K562 (cell line): ENCODE data around the gene FSD1L. TPM values are rescaled to one million over a fixed set of nuclear protein-coding genes. Genes with fewer than 3 reads are reported as not detected.
A peak's percentile ranks its signal among the peaks of the same experiment; 100 is the strongest.

Experiments used
- ATAC-seq: fragments of 200-7000 bp; cut with Tn5 transposase; 3 replicates; pipeline ENCODE4 v1.9.1; 2020; ENCODE audit warnings: moderate library complexity
- BruUV-seq: library from RNA; stranded (reverse); fragments of 400-500 nt; replicated peaks from 2 replicates; lab custom pipeline; 2021; lab: Mats Ljungman, UMichigan
- CTCF ChIA-PET: fragments of 300-600 bp; formaldehyde crosslinking; extraction: SDS; loops from one replicate; lab custom pipeline; 2021; ENCODE audit warnings: low intra/inter-chr PET ratio; lab: Yijun Ruan, JAX
- POLR2A ChIA-PET: fragments of 300-600, 350-650 bp; sonication (Branson Sonifier 250); formaldehyde crosslinking; extraction: SDS; loops from one replicate; lab custom pipeline; 2021; ENCODE audit warnings: antibody characterized with exemption, inconsistent platforms; lab: Yijun Ruan, JAX
- DNase-seq, 4 experiments: peaks; one replicate each; pipeline versions ENCODE4 v3.0.0 to v3.0.0-alpha.2; 2011 to 2018; ENCODE audit warnings: low spot score in 3 of 4, mixed read lengths in 3 of 4; ENCODE audit errors: extremely low read depth in 1 of 4
- FAIRE-seq: peaks from 2 replicates; lab custom pipeline; 2011; peaks lifted over from hg19 to GRCh38; lab: Jason Lieb, UNC
- H2AFZ ChIP-seq: 2 replicates; pipeline ENCODE4 v1.6.0; 2011; ENCODE audit warnings: low read depth, low read length, control low read depth, inconsistent platforms
- H3K27ac ChIP-seq: fragments of 200-600 bp; 3 replicates; pipeline ENCODE4 v1.8.0; 2011; ENCODE audit warnings: low read depth, mild to moderate bottlenecking, control low read depth, inconsistent platforms, low read length, moderate library complexity, mixed read lengths; ENCODE audit errors: extremely low read depth
- H3K27me3 ChIP-seq, 2 experiments: fragments of 300-600 bp in 1 of 2; 2 replicates in 1 of 2; 3 replicates in 1 of 2; pipeline versions ENCODE4 v1.6.0 to v1.8.0; 2011; ENCODE audit warnings: inconsistent platforms in 2 of 2, low read length in 2 of 2, mild to moderate bottlenecking in 1 of 2, mixed read lengths in 1 of 2, moderate library complexity in 1 of 2; ENCODE audit not compliant: control insufficient read depth in 2 of 2, insufficient read depth in 2 of 2
- H3K36me3 ChIP-seq: fragments of 300-600 bp; 3 replicates; pipeline ENCODE4 v1.8.0; 2011; ENCODE audit warnings: mild to moderate bottlenecking, low read length, inconsistent platforms; ENCODE audit not compliant: control insufficient read depth, insufficient read depth
- H3K4me1 ChIP-seq, 2 experiments: fragments of 200-600 bp in 1 of 2; replicated peaks in 1 of 2; 2 replicates in 1 of 2; 3 replicates in 1 of 2; pipeline versions ENCODE4 v1.5.1 to v1.8.0; 2011; ENCODE audit warnings: inconsistent platforms in 2 of 2, low read length in 2 of 2, mild to moderate bottlenecking in 1 of 2, mixed read lengths in 1 of 2, moderate library complexity in 1 of 2; ENCODE audit not compliant: control insufficient read depth in 2 of 2, insufficient read depth in 2 of 2
- H3K4me2 ChIP-seq: 2 replicates; pipeline ENCODE4 v1.6.1; 2011; ENCODE audit warnings: low read length, control low read depth, inconsistent platforms, mixed read lengths; ENCODE audit not compliant: insufficient read depth
- H3K4me3 ChIP-seq: fragments of 200-600 bp; sonication (generic), shearing (Covaris generic); 2 replicates; pipeline ENCODE4 v1.5.1; 2016; ENCODE audit warnings: control low read depth, inconsistent platforms
- H3K79me2 ChIP-seq: fragments of 200-600 bp; 3 replicates; pipeline ENCODE4 v1.8.0; 2011; ENCODE audit warnings: low read length, inconsistent platforms; ENCODE audit not compliant: control insufficient read depth, insufficient read depth
- H3K9ac ChIP-seq, 2 experiments: 2 replicates each; pipeline versions ENCODE4 v1.6.0 to v1.6.1; 2011; ENCODE audit warnings: low read depth in 2 of 2, low read length in 2 of 2, control low read depth in 1 of 2, inconsistent platforms in 1 of 2, mild to moderate bottlenecking in 1 of 2, mixed read lengths in 1 of 2; ENCODE audit not compliant: insufficient read depth in 1 of 2
- H3K9me1 ChIP-seq: one replicate; pipeline ENCODE4 v1.6.0; 2011; ENCODE audit warnings: inconsistent platforms, mild to moderate bottlenecking, low read length, moderate library complexity; ENCODE audit not compliant: control insufficient read depth, insufficient read depth
- H3K9me3 ChIP-seq: replicated peaks from 2 replicates; pipeline ENCODE4 v1.5.1; 2011; ENCODE audit warnings: low read depth, low read length, inconsistent platforms; ENCODE audit not compliant: control insufficient read depth, insufficient read depth
- H4K20me1 ChIP-seq: replicated peaks from 2 replicates; pipeline ENCODE4 v1.6.1; 2011; ENCODE audit warnings: low read length, inconsistent platforms, mixed read lengths; ENCODE audit not compliant: control insufficient read depth, insufficient read depth
- BACH1 ChIP-seq: fragments of 200-800 bp; sonication (Bioruptor generic); IDR thresholded peaks from 2 replicates; pipeline ENCODE4 v1.6.1; 2016; ENCODE audit warnings: missing genetic modification characterization, missing compliant biosample characterization
- BHLHE40 ChIP-seq: IDR thresholded peaks from 2 replicates; pipeline ENCODE4 v1.6.1; 2011; ENCODE audit warnings: low read length, improper control_type of control experiment
- CBX3 ChIP-seq, 2 experiments: IDR thresholded peaks; 1 replicate in 1 of 2; 2 replicates in 1 of 2; pipeline ENCODE4 v1.6.1; 2012; ENCODE audit warnings: inconsistent platforms in 2 of 2, low read length in 2 of 2, borderline replicate concordance in 1 of 2, control low read depth in 1 of 2
- DACH1 ChIP-seq: fragments of 450-650 bp; IDR thresholded peaks from 2 replicates; pipeline ENCODE4 v1.6.1; 2018; ENCODE audit not compliant: partially characterized antibody
- HDAC6 ChIP-seq: IDR thresholded peaks from 2 replicates; pipeline ENCODE4 v1.6.1; 2012; ENCODE audit warnings: low read depth, mild to moderate bottlenecking, control low read depth, inconsistent platforms, low read length, moderate library complexity
- HNRNPUL1 ChIP-seq: fragments of 200-400 bp; formaldehyde crosslinking; IDR thresholded peaks from 2 replicates; pipeline ENCODE4 v1.6.1; 2017; ENCODE audit warnings: low read length
- KLF1 ChIP-seq: fragments of 450-650 bp; IDR thresholded peaks from 2 replicates; pipeline ENCODE4 v1.6.1; 2016; ENCODE audit warnings: missing genetic modification characterization, missing compliant biosample characterization
- LCOR ChIP-seq: sonication (generic); formaldehyde crosslinking; IDR thresholded peaks from 2 replicates; pipeline ENCODE4 v1.8.0; 2022; ENCODE audit warnings: mild to moderate bottlenecking, missing genetic modification reagents
- MCM2 ChIP-seq: fragments of 450-650 bp; IDR thresholded peaks from 2 replicates; pipeline ENCODE4 v1.6.1; 2017; ENCODE audit warnings: low read depth, mild to moderate bottlenecking
- MYC ChIP-seq, 2 experiments: fragments of 250-450 bp in 1 of 2; sonication (Bioruptor Pico) in 1 of 2; IDR thresholded peaks; 2 replicates each; pipeline versions ENCODE4 v1.5.1 to v1.6.1; 2012 to 2021; ENCODE audit warnings: low read depth in 2 of 2, borderline replicate concordance in 1 of 2, improper control_type of control experiment in 1 of 2, low read length in 1 of 2, mild to moderate bottlenecking in 1 of 2, moderate library complexity in 1 of 2
- NELFE ChIP-seq: IDR thresholded peaks from 2 replicates; pipeline ENCODE4 v1.6.1; 2011; ENCODE audit warnings: mild to moderate bottlenecking; ENCODE audit not compliant: insufficient read depth, insufficient read length
- NR2F6 ChIP-seq: fragments of 450-650 bp; formaldehyde crosslinking; IDR thresholded peaks from 2 replicates; pipeline ENCODE4 v1.4.0; 2020; ENCODE audit warnings: mild to moderate bottlenecking
- RBM25 ChIP-seq: fragments of 200-400 bp; formaldehyde crosslinking; IDR thresholded peaks from 2 replicates; pipeline ENCODE4 v1.6.1; 2018; ENCODE audit warnings: low read length, low read depth, moderate library complexity; ENCODE audit not compliant: severe bottlenecking
- TAF9B ChIP-seq: fragments of 450-650 bp; IDR thresholded peaks from 2 replicates; pipeline ENCODE4 v1.6.1; 2018; ENCODE audit warnings: mild to moderate bottlenecking; ENCODE audit not compliant: partially characterized antibody
- TCF3 ChIP-seq: sonication (generic); formaldehyde crosslinking; IDR thresholded peaks from 2 replicates; pipeline ENCODE4 v1.4.0; 2020; ENCODE audit warnings: mild to moderate bottlenecking, missing genetic modification reagents
- ZNF347 ChIP-seq: fragments of 450-650 bp; formaldehyde crosslinking; IDR thresholded peaks from 2 replicates; pipeline ENCODE4 v1.4.0; 2020; ENCODE audit warnings: low read depth, mild to moderate bottlenecking, moderate library complexity
- WGBS: fragments of 100-300 bp; shearing (Covaris generic); methylation state at CpG from one replicate; pipeline ENCODE4 v1.1.6; 2016; ENCODE audit warnings: low coverage, mixed read lengths; ENCODE audit not compliant: insufficient coverage; ENCODE audit errors: missing lambda C conversion rate; 5-methylcytosine and 5-hydroxymethylcytosine counted together
- in situ Hi-C: fragments of 300-500 bp; cut with MboI; formaldehyde crosslinking; loops from 4 replicates; pipeline ENCODE4 v1.15.0; 2018; ENCODE audit warnings: inconsistent platforms, mixed read lengths
- intact Hi-C: fragments of 100-400 bp; cut with micrococcal nuclease; formaldehyde crosslinking; loops from 2 replicates; pipeline ENCODE4 v1.14.2; 2022
- polyA plus RNA-seq, 8 experiments: library from polyadenylated mRNA; depleted of rRNA in 4 of 8; stranded (reverse) in 5 of 8; unstranded in 3 of 8; fragments of >200 nt; fragmentation: Nextera tagmentation in 2 of 8; fragmentation: Illumina TruSeq in 1 of 8; extraction: Ambion mirVana in 2 of 8; extraction: Trizol in 1 of 8; gene quantifications; 2 replicates each; pipeline versions ENCODE4 v1.2.1 to v1.2.3, GENCODE V29; 2011 to 2014; ENCODE audit warnings: inconsistent platforms in 1 of 8, missing spikeins in 1 of 8
- total RNA-seq, 7 experiments: library from RNA; depleted of rRNA in 6 of 7; stranded (reverse); fragments of >200 nt in 6 of 7; fragmentation: Illumina TruSeq in 2 of 7; extraction: Trizol in 2 of 7; gene quantifications; 2 replicates each; pipeline versions ENCODE4 v1.2.1 to v1.2.3, GENCODE V29; 2011 to 2021; ENCODE audit warnings: low replicate concordance in 1 of 7
- TF ChIP-seq, protein P1 (sequence below): sonication (generic); formaldehyde crosslinking; IDR thresholded peaks from 2 replicates; pipeline ENCODE4 v1.8.0; 2022; ENCODE audit warnings: mild to moderate bottlenecking, low read depth, missing genetic modification reagents
- TF ChIP-seq, protein P2 (sequence below): fragments of 450-650 bp; IDR thresholded peaks from 2 replicates; pipeline ENCODE4 v1.6.1; 2017; ENCODE audit warnings: antibody characterized with exemption
- TF ChIP-seq, protein P3 (sequence below): sonication (generic); formaldehyde crosslinking; IDR thresholded peaks from 2 replicates; pipeline ENCODE4 v1.5.0; 2020; ENCODE audit warnings: missing genetic modification reagents

The FSD1L gene
- total and polyA plus RNA-seq, 9 of the 15 experiments (the other 6 are each of a cell fraction or from before 2014, with no cell fraction given), result 0.95 to 4.2 (median 2.1) TPM

DNA sequence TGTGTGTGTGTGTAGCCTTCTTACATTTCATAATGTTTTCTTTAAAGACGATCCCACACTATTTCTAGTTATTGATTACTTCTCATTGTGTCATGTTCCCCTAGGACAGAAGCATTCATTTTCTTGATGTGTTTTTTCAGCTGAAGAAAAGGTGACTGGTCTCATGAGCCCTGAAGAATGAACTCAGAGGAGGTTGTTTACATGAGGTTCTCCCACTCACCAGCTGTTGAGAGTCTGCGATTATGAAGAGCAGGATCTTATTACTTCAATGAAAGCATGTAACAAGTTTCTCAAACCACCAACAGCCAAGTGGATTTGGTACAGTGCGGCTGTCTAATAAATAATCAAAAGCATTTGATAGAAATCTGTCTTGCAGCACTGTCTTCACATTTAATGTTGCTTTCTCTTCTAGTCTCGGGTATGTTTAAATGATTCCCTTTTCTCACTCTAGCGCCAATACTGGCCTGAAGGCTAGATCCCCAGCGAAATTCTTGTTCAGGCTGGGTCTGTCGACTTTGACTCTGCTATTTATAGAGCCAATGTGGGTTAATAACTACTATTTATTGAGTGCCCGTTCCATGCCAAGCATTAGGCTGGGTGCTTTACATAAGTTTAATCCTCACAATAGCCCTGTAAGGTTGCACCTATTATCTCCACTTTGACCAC lies 9.6 kb upstream of the FSD1L start:
- POLR2A ChIA-PET, result interaction anchor here (0.6 to 1.1 kb wide), 2 partner anchors 9 to 40 kb away, joined by 3 to 4 read pairs; no protein-coding TSS in a partner anchor
- intact Hi-C loops, result no loop called here
- no peak for FAIRE-seq
- TF ChIP-seq, protein P1, sequence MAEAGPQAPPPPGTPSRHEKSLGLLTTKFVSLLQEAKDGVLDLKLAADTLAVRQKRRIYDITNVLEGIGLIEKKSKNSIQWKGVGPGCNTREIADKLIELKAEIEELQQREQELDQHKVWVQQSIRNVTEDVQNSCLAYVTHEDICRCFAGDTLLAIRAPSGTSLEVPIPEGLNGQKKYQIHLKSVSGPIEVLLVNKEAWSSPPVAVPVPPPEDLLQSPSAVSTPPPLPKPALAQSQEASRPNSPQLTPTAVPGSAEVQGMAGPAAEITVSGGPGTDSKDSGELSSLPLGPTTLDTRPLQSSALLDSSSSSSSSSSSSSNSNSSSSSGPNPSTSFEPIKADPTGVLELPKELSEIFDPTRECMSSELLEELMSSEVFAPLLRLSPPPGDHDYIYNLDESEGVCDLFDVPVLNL, result no peak
- TF ChIP-seq ZNF347, result no peak
- TF ChIP-seq BACH1 (tag), result no peak
- TF ChIP-seq NELFE, result no peak
- no peak for TF ChIP-seq MCM2
- TF ChIP-seq DACH1, result peak; percentile 34
- 0 out of 2 replicates have a peak, but pooled peaks have one; percentile 8 for TF ChIP-seq BHLHE40
- TF ChIP-seq HNRNPUL1, result no peak
- TF ChIP-seq LCOR (CRISPR knock-in tag), result no peak
- TF ChIP-seq, protein P2, sequence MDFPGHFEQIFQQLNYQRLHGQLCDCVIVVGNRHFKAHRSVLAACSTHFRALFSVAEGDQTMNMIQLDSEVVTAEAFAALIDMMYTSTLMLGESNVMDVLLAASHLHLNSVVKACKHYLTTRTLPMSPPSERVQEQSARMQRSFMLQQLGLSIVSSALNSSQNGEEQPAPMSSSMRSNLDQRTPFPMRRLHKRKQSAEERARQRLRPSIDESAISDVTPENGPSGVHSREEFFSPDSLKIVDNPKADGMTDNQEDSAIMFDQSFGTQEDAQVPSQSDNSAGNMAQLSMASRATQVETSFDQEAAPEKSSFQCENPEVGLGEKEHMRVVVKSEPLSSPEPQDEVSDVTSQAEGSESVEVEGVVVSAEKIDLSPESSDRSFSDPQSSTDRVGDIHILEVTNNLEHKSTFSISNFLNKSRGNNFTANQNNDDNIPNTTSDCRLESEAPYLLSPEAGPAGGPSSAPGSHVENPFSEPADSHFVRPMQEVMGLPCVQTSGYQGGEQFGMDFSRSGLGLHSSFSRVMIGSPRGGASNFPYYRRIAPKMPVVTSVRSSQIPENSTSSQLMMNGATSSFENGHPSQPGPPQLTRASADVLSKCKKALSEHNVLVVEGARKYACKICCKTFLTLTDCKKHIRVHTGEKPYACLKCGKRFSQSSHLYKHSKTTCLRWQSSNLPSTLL, result no peak
- no peak for TF ChIP-seq CBX3 (IDR thresholded peaks at IDR 0.05; ENCODE audit: borderline replicate concordance in 1 of 2, low read length in 2 of 2)
- no peak for TF ChIP-seq KLF1 (tag)
- no peak for TF ChIP-seq RBM25
- no peak for TF ChIP-seq HDAC6
- TF ChIP-seq TAF9B, result no peak
- no peak for TF ChIP-seq NR2F6
- no peak for TF ChIP-seq TCF3
- no peak for TF ChIP-seq MYC (IDR thresholded peaks at IDR 0.05; ENCODE audit: low read depth, low read length)
- TF ChIP-seq MYC (CRISPR knock-in tag; IDR thresholded peaks at IDR 0.05; ENCODE audit: borderline replicate concordance, low read depth), result no peak
- TF ChIP-seq, protein P3, sequence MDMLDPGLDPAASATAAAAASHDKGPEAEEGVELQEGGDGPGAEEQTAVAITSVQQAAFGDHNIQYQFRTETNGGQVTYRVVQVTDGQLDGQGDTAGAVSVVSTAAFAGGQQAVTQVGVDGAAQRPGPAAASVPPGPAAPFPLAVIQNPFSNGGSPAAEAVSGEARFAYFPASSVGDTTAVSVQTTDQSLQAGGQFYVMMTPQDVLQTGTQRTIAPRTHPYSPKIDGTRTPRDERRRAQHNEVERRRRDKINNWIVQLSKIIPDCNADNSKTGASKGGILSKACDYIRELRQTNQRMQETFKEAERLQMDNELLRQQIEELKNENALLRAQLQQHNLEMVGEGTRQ, result no peak

More for the DNA sequence above, 9.6 kb upstream of the FSD1L start:
- no peak overlapping the region for H3K9ac ChIP-seq
- CTCF ChIA-PET, result interaction anchor here (0.6 kb wide), 1 partner anchor 10 kb away, joined by 3 read pairs; no protein-coding TSS in a partner anchor
- 6% methylated on average over 8 of the region's 8 CpGs for WGBS
- H3K4me2 ChIP-seq, result no peak overlapping the region
- no TSS peak for BruUV-seq
- H4K20me1 ChIP-seq, result no peaks in the 10 kb centered on the region
- DNase-seq (no peak), ATAC-seq (peak; percentile 47; the same call in 2 of the 3 replicates)
- H3K79me2 ChIP-seq, result no peaks in the 10 kb centered on the region
- no peaks in the 10 kb centered on the region for H3K27me3 ChIP-seq
- H3K36me3 ChIP-seq, result no peaks in the 10 kb centered on the region
- no peaks in the 10 kb centered on the region; a peak in 1 of 5 replicates for H3K4me1 ChIP-seq
- H3K4me3 ChIP-seq, result no peak overlapping the region
- H3K9me1 ChIP-seq, result no peaks in the 10 kb centered on the region
- H3K9me3 ChIP-seq, result no peaks in the 10 kb centered on the region
- in situ Hi-C loops, result no loop called here
- peak overlapping the region; percentile 47; the same call in 1 of the 2 replicates for H2AFZ ChIP-seq
- H3K27ac ChIP-seq, result no peak overlapping the region
